SK-N-SH (cell line): ENCODE measurements around the gene LRSAM1. TPM values are rescaled to one million over a fixed set of nuclear protein-coding genes. Genes with fewer than 3 reads are reported as not detected.

ENCODE experiments used
- CTCF ChIA-PET: fragments of 300-600, 350-600 bp; formaldehyde crosslinking; extraction: SDS; loops from one replicate; lab custom pipeline; 2021; lab: Yijun Ruan, JAX
- POLR2A ChIA-PET: fragments of 350-600 bp; sonication (Branson Sonifier 250); formaldehyde crosslinking; extraction: SDS; loops from one replicate; lab custom pipeline; 2020; ENCODE audit warnings: antibody characterized with exemption, inconsistent platforms; lab: Yijun Ruan, JAX
- DNase-seq: peaks from one replicate; pipeline ENCODE4 v3.0.0; 2012
- H2AFZ ChIP-seq: fragments of 200-600 bp; sonication (generic); 2 replicates; pipeline ENCODE4 v1.8.1; 2016; ENCODE audit warnings: antibody characterized with exemption, mild to moderate bottlenecking, low read depth
- H3F3A ChIP-seq: fragments of 200-600 bp; sonication (generic); replicated peaks from 2 replicates; pipeline ENCODE3; 2016; ENCODE audit warnings: antibody characterized with exemption, mild to moderate bottlenecking; ENCODE audit not compliant: insufficient read depth
- H3K27ac ChIP-seq, 2 experiments: fragments of 200-500 bp in 1 of 2; fragments of 200-600 bp in 1 of 2; sonication (Bioruptor generic) in 1 of 2; sonication (generic), shearing (Covaris generic) in 1 of 2; 2 replicates each; pipeline versions ENCODE4 v1.5.1 to v1.6.1; 2014 to 2016; ENCODE audit warnings: low read depth in 2 of 2, inconsistent platforms in 1 of 2, low read length in 1 of 2, mild to moderate bottlenecking in 1 of 2, mixed read lengths in 1 of 2
- H3K27me3 ChIP-seq: fragments of 200-600 bp; sonication (generic), shearing (Covaris generic); 2 replicates; pipeline ENCODE4 v1.6.1; 2016; ENCODE audit warnings: mixed run types; ENCODE audit not compliant: insufficient read depth
- H3K36me3 ChIP-seq, 2 experiments: fragments of 200-500 bp in 1 of 2; fragments of 200-600 bp in 1 of 2; sonication (Bioruptor generic) in 1 of 2; sonication (generic) in 1 of 2; replicated peaks in 1 of 2; 2 replicates each; pipeline versions ENCODE3 to v1.5.1; 2014 to 2016; ENCODE audit warnings: low read length in 1 of 2, mild to moderate bottlenecking in 1 of 2; ENCODE audit not compliant: insufficient read depth in 2 of 2, control insufficient read depth in 1 of 2
- H3K4me1 ChIP-seq, 2 experiments: fragments of 200-500 bp in 1 of 2; fragments of 200-600 bp in 1 of 2; sonication (Bioruptor generic) in 1 of 2; sonication (generic), shearing (Covaris generic) in 1 of 2; 2 replicates each; pipeline versions ENCODE4 v1.5.1 to v1.6.1; 2014 to 2016; ENCODE audit warnings: low read depth in 1 of 2, low read length in 1 of 2, mixed run types in 1 of 2; ENCODE audit not compliant: insufficient read depth in 2 of 2, control insufficient read depth in 1 of 2
- H3K4me2 ChIP-seq: fragments of 200-600 bp; sonication (generic), shearing (Covaris generic); 2 replicates; pipeline ENCODE4 v1.6.1; 2017; ENCODE audit warnings: mixed run types
- H3K4me3 ChIP-seq, 2 experiments: fragments of 200-500 bp in 1 of 2; fragments of 200-600 bp in 1 of 2; sonication (Bioruptor generic) in 1 of 2; sonication (generic), shearing (Covaris generic) in 1 of 2; 2 replicates each; pipeline versions ENCODE4 v1.5.1 to v1.8.1; 2014 to 2016; ENCODE audit warnings: low read depth in 2 of 2, inconsistent platforms in 1 of 2, low read length in 1 of 2, mild to moderate bottlenecking in 1 of 2, mixed read lengths in 1 of 2, moderate library complexity in 1 of 2
- H3K79me2 ChIP-seq: fragments of 200-600 bp; sonication (generic); 2 replicates; pipeline ENCODE4 v1.8.1; 2017; ENCODE audit warnings: mild to moderate bottlenecking; ENCODE audit not compliant: insufficient read depth
- H3K9ac ChIP-seq: fragments of 200-600 bp; sonication (generic); 2 replicates; pipeline ENCODE4 v1.6.1; 2017; ENCODE audit warnings: mixed run types
- H3K9me2 ChIP-seq: fragments of 200-600 bp; sonication (generic); 2 replicates; pipeline ENCODE4 v1.6.1; 2017; ENCODE audit warnings: mixed run types
- H3K9me3 ChIP-seq: fragments of 200-600 bp; sonication (generic); 2 replicates; pipeline ENCODE4 v1.6.1; 2017; ENCODE audit warnings: mixed run types, mild to moderate bottlenecking, moderate library complexity
- H4K20me1 ChIP-seq: fragments of 200-600 bp; sonication (generic); 2 replicates; pipeline ENCODE4 v1.6.1; 2017; ENCODE audit warnings: mild to moderate bottlenecking, mixed run types; ENCODE audit not compliant: insufficient read depth
- FOXM1 ChIP-seq: IDR thresholded peaks from 2 replicates; pipeline ENCODE4 v1.4.0; 2012; ENCODE audit warnings: low read depth, mild to moderate bottlenecking
- GATA2 ChIP-seq: sonication (generic); formaldehyde crosslinking; IDR thresholded peaks from 2 replicates; pipeline ENCODE4 v1.5.0; 2020; ENCODE audit warnings: mild to moderate bottlenecking, missing genetic modification reagents
- RAD21 ChIP-seq: IDR thresholded peaks from 2 replicates; pipeline ENCODE4 v1.6.1; 2012; ENCODE audit warnings: mild to moderate bottlenecking, low read length
- RCOR1 ChIP-seq: fragments of 150-350 bp; IDR thresholded peaks from 2 replicates; pipeline ENCODE4 v1.6.1; 2017; ENCODE audit warnings: antibody characterized with exemption, low read length
- RXRA ChIP-seq: IDR thresholded peaks from 2 replicates; pipeline ENCODE4 v1.4.0; 2012; ENCODE audit warnings: low read depth, mild to moderate bottlenecking, borderline replicate concordance
- SIN3A ChIP-seq: IDR thresholded peaks from 2 replicates; pipeline ENCODE4 v1.6.1; 2012; ENCODE audit warnings: low read depth, mild to moderate bottlenecking, low read length, moderate library complexity, borderline replicate concordance
- SMC3 ChIP-seq: IDR thresholded peaks from 2 replicates; pipeline ENCODE4 v1.6.1; 2012; ENCODE audit warnings: low read depth, low read length, improper control_type of control experiment
- TAF1 ChIP-seq: IDR thresholded peaks from 2 replicates; pipeline ENCODE4 v1.6.1; 2012; ENCODE audit warnings: low read depth, mild to moderate bottlenecking, low read length, moderate library complexity, borderline replicate concordance
- WGBS: methylation state at CpG from one replicate; pipeline ENCODE4 v1.1.6; 2017; ENCODE audit warnings: low lambda C conversion rate; 5-methylcytosine and 5-hydroxymethylcytosine counted together
- polyA plus RNA-seq, 3 experiments: library from polyadenylated mRNA; depleted of rRNA; stranded (reverse); fragments of >200 nt; gene quantifications; 2 replicates each; pipeline ENCODE4 v1.2.3, GENCODE V29; 2012
- TF ChIP-seq, protein P1 (sequence below): IDR thresholded peaks from 2 replicates; pipeline ENCODE4 v1.6.1; 2012; ENCODE audit warnings: mild to moderate bottlenecking, low read depth, low read length, moderate library complexity
- TF ChIP-seq, protein P2 (sequence below): IDR thresholded peaks from 2 replicates; pipeline ENCODE4 v1.4.0; 2012; ENCODE audit warnings: low read depth, borderline replicate concordance
- TF ChIP-seq, protein P3 (sequence below): IDR thresholded peaks from 2 replicates; pipeline ENCODE4; 2012

LRSAM1 gene
- polyA plus RNA-seq, 1 of the 3 experiments (the other 2 are of a cell fraction), result 8.0 TPM

DNA sequence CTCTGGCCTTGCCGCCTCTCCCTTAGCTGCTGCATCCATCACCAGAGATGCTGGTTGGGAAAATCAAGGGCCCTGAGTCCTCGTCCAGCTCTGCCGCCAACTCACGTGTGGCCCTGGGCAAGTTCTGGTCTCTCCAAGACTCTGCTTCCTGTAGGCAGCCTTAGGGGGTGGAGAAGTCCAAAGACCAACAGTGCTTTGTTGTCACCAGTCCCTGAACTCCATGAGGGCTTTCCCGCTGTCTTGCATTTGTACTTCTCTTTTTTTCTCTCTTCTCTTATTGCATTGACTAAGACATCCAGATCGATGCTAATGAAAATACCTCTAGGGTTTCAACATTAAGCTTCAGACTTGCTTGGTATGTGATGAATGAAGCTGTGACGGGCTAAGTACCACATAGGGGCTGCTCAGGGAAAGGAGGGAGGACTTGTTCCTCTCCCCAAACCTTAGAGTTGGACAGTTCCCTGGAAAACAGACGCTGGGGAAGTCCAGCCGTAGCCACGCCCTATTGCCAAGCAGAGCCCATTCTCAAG is 97.1 kb downstream of the LRSAM1 start:
- 0 out of 2 replicates have a peak overlapping the region, but pooled peaks have one; percentile 7 for H3K4me2 ChIP-seq
- no peak for DNase-seq
- no peak overlapping the region for H2AFZ ChIP-seq
- no peaks in the 10 kb centered on the region for H3K9me2 ChIP-seq
- H4K20me1 ChIP-seq, result peaks cover 99% of the 10 kb centered on the region
- H3K27me3 ChIP-seq, result no peaks in the 10 kb centered on the region
- no peak for TF ChIP-seq FOXM1
- TF ChIP-seq, protein P1, sequence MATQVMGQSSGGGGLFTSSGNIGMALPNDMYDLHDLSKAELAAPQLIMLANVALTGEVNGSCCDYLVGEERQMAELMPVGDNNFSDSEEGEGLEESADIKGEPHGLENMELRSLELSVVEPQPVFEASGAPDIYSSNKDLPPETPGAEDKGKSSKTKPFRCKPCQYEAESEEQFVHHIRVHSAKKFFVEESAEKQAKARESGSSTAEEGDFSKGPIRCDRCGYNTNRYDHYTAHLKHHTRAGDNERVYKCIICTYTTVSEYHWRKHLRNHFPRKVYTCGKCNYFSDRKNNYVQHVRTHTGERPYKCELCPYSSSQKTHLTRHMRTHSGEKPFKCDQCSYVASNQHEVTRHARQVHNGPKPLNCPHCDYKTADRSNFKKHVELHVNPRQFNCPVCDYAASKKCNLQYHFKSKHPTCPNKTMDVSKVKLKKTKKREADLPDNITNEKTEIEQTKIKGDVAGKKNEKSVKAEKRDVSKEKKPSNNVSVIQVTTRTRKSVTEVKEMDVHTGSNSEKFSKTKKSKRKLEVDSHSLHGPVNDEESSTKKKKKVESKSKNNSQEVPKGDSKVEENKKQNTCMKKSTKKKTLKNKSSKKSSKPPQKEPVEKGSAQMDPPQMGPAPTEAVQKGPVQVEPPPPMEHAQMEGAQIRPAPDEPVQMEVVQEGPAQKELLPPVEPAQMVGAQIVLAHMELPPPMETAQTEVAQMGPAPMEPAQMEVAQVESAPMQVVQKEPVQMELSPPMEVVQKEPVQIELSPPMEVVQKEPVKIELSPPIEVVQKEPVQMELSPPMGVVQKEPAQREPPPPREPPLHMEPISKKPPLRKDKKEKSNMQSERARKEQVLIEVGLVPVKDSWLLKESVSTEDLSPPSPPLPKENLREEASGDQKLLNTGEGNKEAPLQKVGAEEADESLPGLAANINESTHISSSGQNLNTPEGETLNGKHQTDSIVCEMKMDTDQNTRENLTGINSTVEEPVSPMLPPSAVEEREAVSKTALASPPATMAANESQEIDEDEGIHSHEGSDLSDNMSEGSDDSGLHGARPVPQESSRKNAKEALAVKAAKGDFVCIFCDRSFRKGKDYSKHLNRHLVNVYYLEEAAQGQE, result 0 out of 2 replicates have a peak, but pooled peaks have one; percentile 58
- ChIA-PET CTCF (interaction anchor here (0.8 to 1.1 kb wide), 2 partner anchors 11 to 42 kb away, joined by 3 to 6 read pairs; no protein-coding TSS in a partner anchor), POLR2A (no interaction called here)
- H3K9me3 ChIP-seq, result no peaks in the 10 kb centered on the region
- no peak overlapping the region for H3K4me3 ChIP-seq
- no peak overlapping the region for H3K27ac ChIP-seq
- H3K36me3 ChIP-seq, result peaks cover 0 to 10% of the 10 kb centered on the region in 2 experiments
- peaks cover 15 to 27% of the 10 kb centered on the region in 2 experiments; a peak in 3 of 4 replicates for H3K4me1 ChIP-seq
- H3K79me2 ChIP-seq, result peaks cover 100% of the 10 kb centered on the region
- WGBS, result 92% methylated on average over 9 of the region's 10 CpGs
- H3F3A ChIP-seq, result peaks cover 14% of the 10 kb centered on the region
- H3K9ac ChIP-seq, result no peak overlapping the region

DNA sequence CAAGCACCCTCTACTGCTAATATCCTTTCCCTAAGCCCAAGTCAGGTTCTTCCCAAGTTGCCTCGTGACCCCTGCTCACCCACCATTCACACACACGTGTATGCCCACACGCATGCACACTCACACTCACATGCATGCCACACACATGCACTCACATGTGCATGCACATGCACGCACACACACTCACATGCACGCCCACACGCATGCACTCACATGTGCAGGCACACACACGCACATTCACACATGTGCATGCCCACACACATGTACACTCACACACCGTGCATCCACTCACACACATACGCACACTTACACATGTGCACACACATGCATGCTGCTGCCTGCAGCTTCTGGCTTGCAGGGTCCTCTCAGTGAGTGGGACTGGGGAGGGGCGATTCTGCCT is 97.9 kb downstream of the LRSAM1 start:
- H3K4me1 ChIP-seq, result peaks cover 15 to 31% of the 10 kb centered on the region in 2 experiments; a peak in 3 of 4 replicates
- H3K27ac ChIP-seq, result no peak overlapping the region
- CTCF ChIA-PET, result no interaction called here
- no peaks in the 10 kb centered on the region for H3K9me2 ChIP-seq
- 93% methylated on average over 10 of the region's 10 CpGs for WGBS
- H3K9ac ChIP-seq, result no peak overlapping the region
- H3K9me3 ChIP-seq, result no peaks in the 10 kb centered on the region
- DNase-seq, result no peak
- H3K27me3 ChIP-seq, result no peaks in the 10 kb centered on the region
- TF ChIP-seq, protein P2, sequence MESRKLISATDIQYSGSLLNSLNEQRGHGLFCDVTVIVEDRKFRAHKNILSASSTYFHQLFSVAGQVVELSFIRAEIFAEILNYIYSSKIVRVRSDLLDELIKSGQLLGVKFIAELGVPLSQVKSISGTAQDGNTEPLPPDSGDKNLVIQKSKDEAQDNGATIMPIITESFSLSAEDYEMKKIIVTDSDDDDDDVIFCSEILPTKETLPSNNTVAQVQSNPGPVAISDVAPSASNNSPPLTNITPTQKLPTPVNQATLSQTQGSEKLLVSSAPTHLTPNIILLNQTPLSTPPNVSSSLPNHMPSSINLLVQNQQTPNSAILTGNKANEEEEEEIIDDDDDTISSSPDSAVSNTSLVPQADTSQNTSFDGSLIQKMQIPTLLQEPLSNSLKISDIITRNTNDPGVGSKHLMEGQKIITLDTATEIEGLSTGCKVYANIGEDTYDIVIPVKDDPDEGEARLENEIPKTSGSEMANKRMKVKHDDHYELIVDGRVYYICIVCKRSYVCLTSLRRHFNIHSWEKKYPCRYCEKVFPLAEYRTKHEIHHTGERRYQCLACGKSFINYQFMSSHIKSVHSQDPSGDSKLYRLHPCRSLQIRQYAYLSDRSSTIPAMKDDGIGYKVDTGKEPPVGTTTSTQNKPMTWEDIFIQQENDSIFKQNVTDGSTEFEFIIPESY, result no peak
- no peak for TF ChIP-seq RXRA
- TF ChIP-seq RAD21, result no peak
- TF ChIP-seq TAF1, result no peak
- no peak for TF ChIP-seq GATA2 (CRISPR knock-in tag)
- no peak for TF ChIP-seq RCOR1
- TF ChIP-seq, protein P3, sequence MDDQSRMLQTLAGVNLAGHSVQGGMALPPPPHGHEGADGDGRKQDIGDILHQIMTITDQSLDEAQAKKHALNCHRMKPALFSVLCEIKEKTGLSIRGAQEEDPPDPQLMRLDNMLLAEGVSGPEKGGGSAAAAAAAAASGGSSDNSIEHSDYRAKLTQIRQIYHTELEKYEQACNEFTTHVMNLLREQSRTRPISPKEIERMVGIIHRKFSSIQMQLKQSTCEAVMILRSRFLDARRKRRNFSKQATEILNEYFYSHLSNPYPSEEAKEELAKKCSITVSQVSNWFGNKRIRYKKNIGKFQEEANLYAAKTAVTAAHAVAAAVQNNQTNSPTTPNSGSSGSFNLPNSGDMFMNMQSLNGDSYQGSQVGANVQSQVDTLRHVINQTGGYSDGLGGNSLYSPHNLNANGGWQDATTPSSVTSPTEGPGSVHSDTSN, result no peak
- no peak for TF ChIP-seq SMC3
- no peak for TF ChIP-seq FOXM1
- TF ChIP-seq SIN3A, result no peak
- H3K36me3 ChIP-seq, result peaks cover 0 to 10% of the 10 kb centered on the region in 2 experiments
- no peak overlapping the region for H3K4me3 ChIP-seq
- POLR2A ChIA-PET, result no interaction called here
- H3K79me2 ChIP-seq, result peaks cover 100% of the 10 kb centered on the region
- H3K4me2 ChIP-seq, result no peak overlapping the region
- H3F3A ChIP-seq, result peaks cover 8% of the 10 kb centered on the region
- H2AFZ ChIP-seq, result no peak overlapping the region
- H4K20me1 ChIP-seq, result peaks cover 99% of the 10 kb centered on the region
